SK-N-SH (cell line): ENCODE results near the gene RWDD4. TPM values are rescaled to one million over a fixed set of nuclear protein-coding genes. Genes with fewer than 3 reads are reported as not detected.

Experiments
- CTCF ChIA-PET: fragments of 300-600, 350-600 bp; formaldehyde crosslinking; extraction: SDS; loops from one replicate; lab custom pipeline; 2021; lab: Yijun Ruan, JAX
- POLR2A ChIA-PET: fragments of 350-600 bp; sonication (Branson Sonifier 250); formaldehyde crosslinking; extraction: SDS; loops from one replicate; lab custom pipeline; 2020; ENCODE audit warnings: antibody characterized with exemption, inconsistent platforms; lab: Yijun Ruan, JAX
- DNase-seq: peaks from one replicate; pipeline ENCODE4 v3.0.0; 2012
- H2AFZ ChIP-seq: fragments of 200-600 bp; sonication (generic); 2 replicates; pipeline ENCODE4 v1.8.1; 2016; ENCODE audit warnings: antibody characterized with exemption, mild to moderate bottlenecking, low read depth
- H3F3A ChIP-seq: fragments of 200-600 bp; sonication (generic); replicated peaks from 2 replicates; pipeline ENCODE3; 2016; ENCODE audit warnings: antibody characterized with exemption, mild to moderate bottlenecking; ENCODE audit not compliant: insufficient read depth
- H3K27ac ChIP-seq, 2 experiments: fragments of 200-500 bp in 1 of 2; fragments of 200-600 bp in 1 of 2; sonication (Bioruptor generic) in 1 of 2; sonication (generic), shearing (Covaris generic) in 1 of 2; 2 replicates each; pipeline versions ENCODE4 v1.5.1 to v1.6.1; 2014 to 2016; ENCODE audit warnings: low read depth in 2 of 2, inconsistent platforms in 1 of 2, low read length in 1 of 2, mild to moderate bottlenecking in 1 of 2, mixed read lengths in 1 of 2
- H3K27me3 ChIP-seq: fragments of 200-600 bp; sonication (generic), shearing (Covaris generic); 2 replicates; pipeline ENCODE4 v1.6.1; 2016; ENCODE audit warnings: mixed run types; ENCODE audit not compliant: insufficient read depth
- H3K36me3 ChIP-seq, 2 experiments: fragments of 200-500 bp in 1 of 2; fragments of 200-600 bp in 1 of 2; sonication (Bioruptor generic) in 1 of 2; sonication (generic) in 1 of 2; replicated peaks in 1 of 2; 2 replicates each; pipeline versions ENCODE3 to v1.5.1; 2014 to 2016; ENCODE audit warnings: low read length in 1 of 2, mild to moderate bottlenecking in 1 of 2; ENCODE audit not compliant: insufficient read depth in 2 of 2, control insufficient read depth in 1 of 2
- H3K4me1 ChIP-seq, 2 experiments: fragments of 200-500 bp in 1 of 2; fragments of 200-600 bp in 1 of 2; sonication (Bioruptor generic) in 1 of 2; sonication (generic), shearing (Covaris generic) in 1 of 2; 2 replicates each; pipeline versions ENCODE4 v1.5.1 to v1.6.1; 2014 to 2016; ENCODE audit warnings: low read depth in 1 of 2, low read length in 1 of 2, mixed run types in 1 of 2; ENCODE audit not compliant: insufficient read depth in 2 of 2, control insufficient read depth in 1 of 2
- H3K4me2 ChIP-seq: fragments of 200-600 bp; sonication (generic), shearing (Covaris generic); 2 replicates; pipeline ENCODE4 v1.6.1; 2017; ENCODE audit warnings: mixed run types
- H3K4me3 ChIP-seq, 2 experiments: fragments of 200-500 bp in 1 of 2; fragments of 200-600 bp in 1 of 2; sonication (Bioruptor generic) in 1 of 2; sonication (generic), shearing (Covaris generic) in 1 of 2; 2 replicates each; pipeline versions ENCODE4 v1.5.1 to v1.8.1; 2014 to 2016; ENCODE audit warnings: low read depth in 2 of 2, inconsistent platforms in 1 of 2, low read length in 1 of 2, mild to moderate bottlenecking in 1 of 2, mixed read lengths in 1 of 2, moderate library complexity in 1 of 2
- H3K79me2 ChIP-seq: fragments of 200-600 bp; sonication (generic); 2 replicates; pipeline ENCODE4 v1.8.1; 2017; ENCODE audit warnings: mild to moderate bottlenecking; ENCODE audit not compliant: insufficient read depth
- H3K9ac ChIP-seq: fragments of 200-600 bp; sonication (generic); 2 replicates; pipeline ENCODE4 v1.6.1; 2017; ENCODE audit warnings: mixed run types
- H3K9me2 ChIP-seq: fragments of 200-600 bp; sonication (generic); 2 replicates; pipeline ENCODE4 v1.6.1; 2017; ENCODE audit warnings: mixed run types
- H3K9me3 ChIP-seq: fragments of 200-600 bp; sonication (generic); 2 replicates; pipeline ENCODE4 v1.6.1; 2017; ENCODE audit warnings: mixed run types, mild to moderate bottlenecking, moderate library complexity
- H4K20me1 ChIP-seq: fragments of 200-600 bp; sonication (generic); 2 replicates; pipeline ENCODE4 v1.6.1; 2017; ENCODE audit warnings: mild to moderate bottlenecking, mixed run types; ENCODE audit not compliant: insufficient read depth
- ELF1 ChIP-seq: IDR thresholded peaks from 2 replicates; pipeline ENCODE4 v1.4.0; 2012
- EZH2phosphoT487 ChIP-seq: fragments of 200-600 bp; sonication (generic); IDR thresholded peaks from 2 replicates; pipeline ENCODE4 v1.6.1; 2017; ENCODE audit warnings: low read depth, mixed run types, mild to moderate bottlenecking, antibody characterized with exemption, moderate library complexity, borderline replicate concordance
- FOSL2 ChIP-seq: IDR thresholded peaks from 2 replicates; pipeline ENCODE4 v1.4.0; 2012; ENCODE audit warnings: low read depth, mild to moderate bottlenecking, moderate library complexity, borderline replicate concordance
- FOXM1 ChIP-seq: IDR thresholded peaks from 2 replicates; pipeline ENCODE4 v1.4.0; 2012; ENCODE audit warnings: low read depth, mild to moderate bottlenecking
- GATA2 ChIP-seq: sonication (generic); formaldehyde crosslinking; IDR thresholded peaks from 2 replicates; pipeline ENCODE4 v1.5.0; 2020; ENCODE audit warnings: mild to moderate bottlenecking, missing genetic modification reagents
- MEF2A ChIP-seq: IDR thresholded peaks from 2 replicates; pipeline ENCODE4 v1.4.0; 2012; ENCODE audit warnings: low read depth, borderline replicate concordance
- MXI1 ChIP-seq: IDR thresholded peaks from 2 replicates; pipeline ENCODE4 v1.6.1; 2012; ENCODE audit warnings: mild to moderate bottlenecking, low read depth, low read length, improper control_type of control experiment
- NFIC ChIP-seq: IDR thresholded peaks from 2 replicates; pipeline ENCODE4 v1.4.0; 2012; ENCODE audit warnings: borderline replicate concordance
- NRF1 ChIP-seq: IDR thresholded peaks from 2 replicates; pipeline ENCODE4 v1.6.1; 2012; ENCODE audit warnings: low read depth, mild to moderate bottlenecking, low read length
- RAD21 ChIP-seq: IDR thresholded peaks from 2 replicates; pipeline ENCODE4 v1.6.1; 2012; ENCODE audit warnings: mild to moderate bottlenecking, low read length
- SMC3 ChIP-seq: IDR thresholded peaks from 2 replicates; pipeline ENCODE4 v1.6.1; 2012; ENCODE audit warnings: low read depth, low read length, improper control_type of control experiment
- TAF1 ChIP-seq: IDR thresholded peaks from 2 replicates; pipeline ENCODE4 v1.6.1; 2012; ENCODE audit warnings: low read depth, mild to moderate bottlenecking, low read length, moderate library complexity, borderline replicate concordance
- TEAD4 ChIP-seq: IDR thresholded peaks from 2 replicates; pipeline ENCODE4 v1.4.0; 2012; ENCODE audit warnings: mild to moderate bottlenecking, borderline replicate concordance; ENCODE audit not compliant: insufficient read depth
- YY1 ChIP-seq: IDR thresholded peaks from 2 replicates; pipeline ENCODE4 v1.4.0; 2012; ENCODE audit warnings: low read depth, mild to moderate bottlenecking
- WGBS: methylation state at CpG from one replicate; pipeline ENCODE4 v1.1.6; 2017; ENCODE audit warnings: low lambda C conversion rate; 5-methylcytosine and 5-hydroxymethylcytosine counted together
- polyA plus RNA-seq, 3 experiments: library from polyadenylated mRNA; depleted of rRNA; stranded (reverse); fragments of >200 nt; gene quantifications; 2 replicates each; pipeline ENCODE4 v1.2.3, GENCODE V29; 2012
- TF ChIP-seq, protein P1 (sequence below): fragments of 150-350 bp; IDR thresholded peaks from 2 replicates; pipeline ENCODE4 v1.6.1; 2016; ENCODE audit warnings: mild to moderate bottlenecking, low read depth, low read length
- TF ChIP-seq, protein P2 (sequence below): fragments of 200-600 bp; sonication (generic); IDR thresholded peaks from 2 replicates; pipeline ENCODE4 v1.6.1; 2017; ENCODE audit warnings: antibody characterized with exemption, mild to moderate bottlenecking, moderate library complexity
- TF ChIP-seq, protein P3 (sequence below): IDR thresholded peaks from 2 replicates; pipeline ENCODE4 v1.4.0; 2012; ENCODE audit warnings: low read depth
- TF ChIP-seq, protein P4 (sequence below): IDR thresholded peaks from 2 replicates; pipeline ENCODE4 v1.4.0; 2012; ENCODE audit warnings: low read depth, borderline replicate concordance
- TF ChIP-seq, protein P5 (sequence below): fragments of 150-350 bp; IDR thresholded peaks from 2 replicates; pipeline ENCODE4 v1.6.1; 2017; ENCODE audit warnings: antibody characterized with exemption, low read length, low read depth, borderline replicate concordance

The RWDD4 gene
- polyA plus RNA-seq, 1 of the 3 experiments (the other 2 are of a cell fraction), result 7.7 TPM

DNA sequence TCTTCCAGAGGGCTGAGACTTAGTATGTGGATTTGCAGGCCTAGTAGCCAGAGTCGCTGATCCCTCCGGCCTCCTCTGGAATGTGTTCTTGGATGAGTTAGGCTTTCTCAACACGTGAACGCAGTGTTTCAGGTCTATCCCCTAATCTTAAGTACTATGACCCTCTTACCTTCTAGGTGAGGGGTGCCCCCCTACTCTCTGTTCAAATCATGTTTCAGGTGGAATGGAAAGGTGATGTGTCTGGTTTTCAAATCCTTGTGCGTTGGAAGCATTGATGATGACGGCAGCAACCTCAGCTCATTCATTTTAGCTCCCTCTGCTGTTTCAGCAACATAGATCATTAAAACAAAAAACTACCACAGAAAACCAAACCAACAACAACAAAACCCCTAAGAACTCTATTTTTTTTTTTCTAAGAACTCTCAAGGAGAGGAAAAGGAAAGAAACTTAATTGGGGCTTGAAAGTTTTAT lies 56.4 kb downstream of the RWDD4 start:
- ChIA-PET CTCF (interaction anchor here (0.6 to 1.5 kb wide), 9 partner anchors 8 to 945 kb away, joined by 3 to 6 read pairs (median 4); no protein-coding TSS in a partner anchor), POLR2A (no interaction called here)
- Histone ChIP-seq H3F3A (no peaks in the 10 kb centered on the region), H3K4me1 (peaks cover 0 to 7% of the 10 kb centered on the region in 2 experiments; a peak in 2 of 4 replicates), H3K9ac (no peak overlapping the region), H3K36me3 (no peaks in the 10 kb centered on the region), H4K20me1 (no peaks in the 10 kb centered on the region), H3K27me3 (no peaks in the 10 kb centered on the region), H3K9me3 (no peaks in the 10 kb centered on the region), H3K4me3 (no peak overlapping the region), H3K27ac (no peak overlapping the region), H3K4me2 (no peak overlapping the region), H2AFZ (no peak overlapping the region), H3K79me2 (no peaks in the 10 kb centered on the region), H3K9me2 (no peaks in the 10 kb centered on the region)
- DNase-seq, result no peak
- TF ChIP-seq TAF1 (no peak), EZH2phosphoT487 (no peak), YY1 (no peak), FOXM1 (no peak), RAD21 (peak; percentile 46), NFIC (no peak), TEAD4 (no peak), MXI1 (no peak), SMC3 (peak; percentile 43; the same call in 1 of the 2 replicates), FOSL2 (no peak), ELF1 (no peak), GATA2 (CRISPR knock-in tag) (no peak), MEF2A (no peak), NRF1 (no peak)
- TF ChIP-seq, protein P1, sequence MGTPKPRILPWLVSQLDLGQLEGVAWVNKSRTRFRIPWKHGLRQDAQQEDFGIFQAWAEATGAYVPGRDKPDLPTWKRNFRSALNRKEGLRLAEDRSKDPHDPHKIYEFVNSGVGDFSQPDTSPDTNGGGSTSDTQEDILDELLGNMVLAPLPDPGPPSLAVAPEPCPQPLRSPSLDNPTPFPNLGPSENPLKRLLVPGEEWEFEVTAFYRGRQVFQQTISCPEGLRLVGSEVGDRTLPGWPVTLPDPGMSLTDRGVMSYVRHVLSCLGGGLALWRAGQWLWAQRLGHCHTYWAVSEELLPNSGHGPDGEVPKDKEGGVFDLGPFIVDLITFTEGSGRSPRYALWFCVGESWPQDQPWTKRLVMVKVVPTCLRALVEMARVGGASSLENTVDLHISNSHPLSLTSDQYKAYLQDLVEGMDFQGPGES, result no peak
- TF ChIP-seq, protein P2, sequence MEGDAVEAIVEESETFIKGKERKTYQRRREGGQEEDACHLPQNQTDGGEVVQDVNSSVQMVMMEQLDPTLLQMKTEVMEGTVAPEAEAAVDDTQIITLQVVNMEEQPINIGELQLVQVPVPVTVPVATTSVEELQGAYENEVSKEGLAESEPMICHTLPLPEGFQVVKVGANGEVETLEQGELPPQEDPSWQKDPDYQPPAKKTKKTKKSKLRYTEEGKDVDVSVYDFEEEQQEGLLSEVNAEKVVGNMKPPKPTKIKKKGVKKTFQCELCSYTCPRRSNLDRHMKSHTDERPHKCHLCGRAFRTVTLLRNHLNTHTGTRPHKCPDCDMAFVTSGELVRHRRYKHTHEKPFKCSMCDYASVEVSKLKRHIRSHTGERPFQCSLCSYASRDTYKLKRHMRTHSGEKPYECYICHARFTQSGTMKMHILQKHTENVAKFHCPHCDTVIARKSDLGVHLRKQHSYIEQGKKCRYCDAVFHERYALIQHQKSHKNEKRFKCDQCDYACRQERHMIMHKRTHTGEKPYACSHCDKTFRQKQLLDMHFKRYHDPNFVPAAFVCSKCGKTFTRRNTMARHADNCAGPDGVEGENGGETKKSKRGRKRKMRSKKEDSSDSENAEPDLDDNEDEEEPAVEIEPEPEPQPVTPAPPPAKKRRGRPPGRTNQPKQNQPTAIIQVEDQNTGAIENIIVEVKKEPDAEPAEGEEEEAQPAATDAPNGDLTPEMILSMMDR, result peak; percentile 41
- TF ChIP-seq, protein P3, sequence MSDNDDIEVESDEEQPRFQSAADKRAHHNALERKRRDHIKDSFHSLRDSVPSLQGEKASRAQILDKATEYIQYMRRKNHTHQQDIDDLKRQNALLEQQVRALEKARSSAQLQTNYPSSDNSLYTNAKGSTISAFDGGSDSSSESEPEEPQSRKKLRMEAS, result no peak
- TF ChIP-seq, protein P4, sequence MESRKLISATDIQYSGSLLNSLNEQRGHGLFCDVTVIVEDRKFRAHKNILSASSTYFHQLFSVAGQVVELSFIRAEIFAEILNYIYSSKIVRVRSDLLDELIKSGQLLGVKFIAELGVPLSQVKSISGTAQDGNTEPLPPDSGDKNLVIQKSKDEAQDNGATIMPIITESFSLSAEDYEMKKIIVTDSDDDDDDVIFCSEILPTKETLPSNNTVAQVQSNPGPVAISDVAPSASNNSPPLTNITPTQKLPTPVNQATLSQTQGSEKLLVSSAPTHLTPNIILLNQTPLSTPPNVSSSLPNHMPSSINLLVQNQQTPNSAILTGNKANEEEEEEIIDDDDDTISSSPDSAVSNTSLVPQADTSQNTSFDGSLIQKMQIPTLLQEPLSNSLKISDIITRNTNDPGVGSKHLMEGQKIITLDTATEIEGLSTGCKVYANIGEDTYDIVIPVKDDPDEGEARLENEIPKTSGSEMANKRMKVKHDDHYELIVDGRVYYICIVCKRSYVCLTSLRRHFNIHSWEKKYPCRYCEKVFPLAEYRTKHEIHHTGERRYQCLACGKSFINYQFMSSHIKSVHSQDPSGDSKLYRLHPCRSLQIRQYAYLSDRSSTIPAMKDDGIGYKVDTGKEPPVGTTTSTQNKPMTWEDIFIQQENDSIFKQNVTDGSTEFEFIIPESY, result no peak
- TF ChIP-seq, protein P5, sequence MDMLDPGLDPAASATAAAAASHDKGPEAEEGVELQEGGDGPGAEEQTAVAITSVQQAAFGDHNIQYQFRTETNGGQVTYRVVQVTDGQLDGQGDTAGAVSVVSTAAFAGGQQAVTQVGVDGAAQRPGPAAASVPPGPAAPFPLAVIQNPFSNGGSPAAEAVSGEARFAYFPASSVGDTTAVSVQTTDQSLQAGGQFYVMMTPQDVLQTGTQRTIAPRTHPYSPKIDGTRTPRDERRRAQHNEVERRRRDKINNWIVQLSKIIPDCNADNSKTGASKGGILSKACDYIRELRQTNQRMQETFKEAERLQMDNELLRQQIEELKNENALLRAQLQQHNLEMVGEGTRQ, result no peak
- 84% methylated on average over 6 of the region's 6 CpGs for WGBS
